ENCODE measurements around the gene SYT12.
"Not testable (repeated sequence)": the region's sequence is repeated elsewhere in the genome, so short reads cannot be mapped to it uniquely, and the experiment has no call there.

Gene SYT12

GRCh38 chr11:66987924-66988637, 34.9 kb upstream of the SYT12 start:
- TF ChIP-seq, protein P1, sequence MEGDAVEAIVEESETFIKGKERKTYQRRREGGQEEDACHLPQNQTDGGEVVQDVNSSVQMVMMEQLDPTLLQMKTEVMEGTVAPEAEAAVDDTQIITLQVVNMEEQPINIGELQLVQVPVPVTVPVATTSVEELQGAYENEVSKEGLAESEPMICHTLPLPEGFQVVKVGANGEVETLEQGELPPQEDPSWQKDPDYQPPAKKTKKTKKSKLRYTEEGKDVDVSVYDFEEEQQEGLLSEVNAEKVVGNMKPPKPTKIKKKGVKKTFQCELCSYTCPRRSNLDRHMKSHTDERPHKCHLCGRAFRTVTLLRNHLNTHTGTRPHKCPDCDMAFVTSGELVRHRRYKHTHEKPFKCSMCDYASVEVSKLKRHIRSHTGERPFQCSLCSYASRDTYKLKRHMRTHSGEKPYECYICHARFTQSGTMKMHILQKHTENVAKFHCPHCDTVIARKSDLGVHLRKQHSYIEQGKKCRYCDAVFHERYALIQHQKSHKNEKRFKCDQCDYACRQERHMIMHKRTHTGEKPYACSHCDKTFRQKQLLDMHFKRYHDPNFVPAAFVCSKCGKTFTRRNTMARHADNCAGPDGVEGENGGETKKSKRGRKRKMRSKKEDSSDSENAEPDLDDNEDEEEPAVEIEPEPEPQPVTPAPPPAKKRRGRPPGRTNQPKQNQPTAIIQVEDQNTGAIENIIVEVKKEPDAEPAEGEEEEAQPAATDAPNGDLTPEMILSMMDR (conservative IDR thresholded peaks at IDR 0.05; ENCODE audit: low read length), result no peak
- no peak for TF ChIP-seq EZH2phosphoT487 (IDR thresholded peaks at IDR 0.05; ENCODE audit: borderline replicate concordance)
- no peaks in the 10 kb centered on the region for H3K79me2 ChIP-seq (ENCODE audit: insufficient read depth, low read length)
- H3K4me1 ChIP-seq (ENCODE audit: insufficient read depth, low read length, poor library complexity, severe bottlenecking), result peaks cover 9% of the 10 kb centered on the region
- no peaks in the 10 kb centered on the region for H3F3A ChIP-seq (ENCODE audit: low read depth)
- no peak overlapping the region for H3K4me2 ChIP-seq (ENCODE audit: low read depth, low read length, poor library complexity, severe bottlenecking)
- no peaks in the 10 kb centered on the region for H3K9me2 ChIP-seq (replicated peaks; ENCODE audit: low read depth, low read length)
- no peaks in the 10 kb centered on the region for H3K27me3 ChIP-seq (ENCODE audit: insufficient read depth, low read length, poor library complexity, severe bottlenecking)
- H3K4me3 ChIP-seq (ENCODE audit: low read length, poor library complexity, severe bottlenecking), result no peak overlapping the region
- H4K20me1 ChIP-seq (ENCODE audit: insufficient read depth, low read length, poor library complexity, severe bottlenecking), result no peaks in the 10 kb centered on the region
- no peak overlapping the region for H2AFZ ChIP-seq (ENCODE audit: low read length)
- no peak overlapping the region for H3K9ac ChIP-seq (ENCODE audit: low read depth, low read length, poor library complexity, severe bottlenecking)
- H3K36me3 ChIP-seq (ENCODE audit: insufficient read depth, low read length), result no peaks in the 10 kb centered on the region
- no peaks in the 10 kb centered on the region for H3K9me3 ChIP-seq (ENCODE audit: insufficient read depth, low read depth, low read length)

DNA sequence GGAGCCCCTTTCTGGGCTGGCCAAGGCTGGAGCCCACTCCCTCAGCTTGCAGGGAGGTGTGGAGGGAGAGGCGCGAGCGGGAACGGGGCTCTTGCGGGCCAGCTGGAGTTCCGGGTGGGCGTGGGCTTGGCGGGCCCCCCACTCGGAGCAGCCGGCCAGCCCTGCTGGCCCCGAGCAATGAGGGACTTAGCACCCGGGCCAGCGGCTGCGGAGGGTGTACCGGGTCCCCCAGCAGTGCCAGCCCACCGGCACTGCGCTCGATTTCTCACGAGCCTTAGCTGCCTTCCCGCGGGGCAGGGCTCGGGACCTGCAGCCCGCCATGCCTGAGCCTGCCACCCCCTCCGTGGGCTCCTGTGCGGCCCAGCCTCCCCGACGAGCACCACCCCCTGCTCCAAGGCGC, 34.2 kb upstream of the SYT12 start:
- H3F3A ChIP-seq (ENCODE audit: low read depth); H3K27me3 ChIP-seq (ENCODE audit: insufficient read depth, low read length, poor library complexity, severe bottlenecking); H3K79me2 ChIP-seq (ENCODE audit: insufficient read depth, low read length); H3K9me2 ChIP-seq (replicated peaks; ENCODE audit: low read depth, low read length); H2AFZ ChIP-seq (ENCODE audit: low read length); H3K4me3 ChIP-seq (ENCODE audit: low read length, poor library complexity, severe bottlenecking); H3K9me3 ChIP-seq (ENCODE audit: insufficient read depth, low read depth, low read length); H3K36me3 ChIP-seq (ENCODE audit: insufficient read depth, low read length); H4K20me1 ChIP-seq (ENCODE audit: insufficient read depth, low read length, poor library complexity, severe bottlenecking); H3K4me2 ChIP-seq (ENCODE audit: low read depth, low read length, poor library complexity, severe bottlenecking); H3K4me1 ChIP-seq (ENCODE audit: insufficient read depth, low read length, poor library complexity, severe bottlenecking); H3K9ac ChIP-seq (ENCODE audit: low read depth, low read length, poor library complexity, severe bottlenecking): not testable (repeated sequence)

DNA sequence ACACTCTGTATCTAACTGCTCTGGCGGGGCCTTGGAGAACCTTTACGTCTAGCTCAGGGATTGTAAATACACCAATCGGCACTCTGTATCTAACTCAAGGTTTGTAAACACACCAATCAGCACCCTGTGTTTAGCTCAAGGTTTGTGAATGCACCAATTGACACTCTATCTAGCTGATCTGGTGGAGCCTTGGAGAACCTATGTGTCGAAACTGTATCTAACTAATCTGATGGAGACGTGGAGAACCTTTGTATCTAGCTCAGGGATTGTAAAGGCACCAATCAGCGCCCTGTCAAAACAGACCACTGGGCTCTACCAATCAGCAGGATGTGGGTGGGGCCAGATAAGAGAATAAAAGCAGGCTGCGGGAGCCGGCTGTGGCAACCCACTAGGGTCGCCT, 33.6 kb upstream of the SYT12 start:
- H3K79me2 ChIP-seq (ENCODE audit: insufficient read depth, low read length); H3K36me3 ChIP-seq (ENCODE audit: insufficient read depth, low read length); H3K4me2 ChIP-seq (ENCODE audit: low read depth, low read length, poor library complexity, severe bottlenecking); H3F3A ChIP-seq (ENCODE audit: low read depth); H2AFZ ChIP-seq (ENCODE audit: low read length); H4K20me1 ChIP-seq (ENCODE audit: insufficient read depth, low read length, poor library complexity, severe bottlenecking); H3K4me3 ChIP-seq (ENCODE audit: low read length, poor library complexity, severe bottlenecking); H3K27me3 ChIP-seq (ENCODE audit: insufficient read depth, low read length, poor library complexity, severe bottlenecking); H3K9me3 ChIP-seq (ENCODE audit: insufficient read depth, low read depth, low read length); H3K9ac ChIP-seq (ENCODE audit: low read depth, low read length, poor library complexity, severe bottlenecking); H3K4me1 ChIP-seq (ENCODE audit: insufficient read depth, low read length, poor library complexity, severe bottlenecking); H3K9me2 ChIP-seq (replicated peaks; ENCODE audit: low read depth, low read length): not testable (repeated sequence)

- Histone ChIP-seq H3K4me3 (ENCODE audit: low read length, poor library complexity, severe bottlenecking) (no peak overlapping the region), H3K79me2 (ENCODE audit: insufficient read depth, low read length) (no peaks in the 10 kb centered on the region), H3K9me2 (replicated peaks; ENCODE audit: low read depth, low read length) (no peaks in the 10 kb centered on the region), H3K27me3 (ENCODE audit: insufficient read depth, low read length, poor library complexity, severe bottlenecking) (no peaks in the 10 kb centered on the region), H3K4me1 (ENCODE audit: insufficient read depth, low read length, poor library complexity, severe bottlenecking) (no peaks in the 10 kb centered on the region), H3K4me2 (ENCODE audit: low read depth, low read length, poor library complexity, severe bottlenecking) (no peak overlapping the region), H3K9me3 (ENCODE audit: insufficient read depth, low read depth, low read length) (no peaks in the 10 kb centered on the region), H3K9ac (ENCODE audit: low read depth, low read length, poor library complexity, severe bottlenecking) (no peak overlapping the region), H3K36me3 (ENCODE audit: insufficient read depth, low read length) (no peaks in the 10 kb centered on the region), H4K20me1 (ENCODE audit: insufficient read depth, low read length, poor library complexity, severe bottlenecking) (no peaks in the 10 kb centered on the region), H2AFZ (ENCODE audit: low read length) (no peak overlapping the region), H3F3A (ENCODE audit: low read depth) (no peaks in the 10 kb centered on the region)
- no peak for TF ChIP-seq EZH2phosphoT487 (IDR thresholded peaks at IDR 0.05; ENCODE audit: borderline replicate concordance)
- TF ChIP-seq, protein P1 (conservative IDR thresholded peaks at IDR 0.05; ENCODE audit: low read length), result no peak
Observed at GRCh38 chr11:66992041-66992440, 30.9 kb upstream of the SYT12 start.

Measured in Loucy (cell line).